ENCODE data around the gene ZDHHC14. TPM values are rescaled to one million over a fixed set of nuclear protein-coding genes. Genes with fewer than 3 reads are reported as not detected.
"Not testable (repeated sequence)": the region's sequence is repeated elsewhere in the genome, so short reads cannot be mapped to it uniquely, and the experiment has no call there.

Gene ZDHHC14
- total RNA-seq, 1 donor = 1.6 TPM

GRCh38 chr6:157689875-157690274, 308.9 kb downstream of the ZDHHC14 start:
- H3K4me1 ChIP-seq (ENCODE audit: insufficient read depth, low read length) = no peaks in the 10 kb centered on the region
- no peaks in the 10 kb centered on the region for H3K27me3 ChIP-seq (ENCODE audit: insufficient read depth, low read length)
- H3K4me3 ChIP-seq (ENCODE audit: low read length) = no peak overlapping the region
- no peaks in the 10 kb centered on the region for H3K9me3 ChIP-seq (ENCODE audit: low read depth, low read length)

GRCh38 chr6:157690441-157691210, 309.6 kb downstream of the ZDHHC14 start:
- H3K27me3 ChIP-seq (ENCODE audit: insufficient read depth, low read length) = no peaks in the 10 kb centered on the region
- no peaks in the 10 kb centered on the region for H3K4me1 ChIP-seq (ENCODE audit: insufficient read depth, low read length)
- H3K4me3 ChIP-seq (ENCODE audit: low read length) = no peak overlapping the region
- no peaks in the 10 kb centered on the region for H3K9me3 ChIP-seq (ENCODE audit: low read depth, low read length)

- H3K4me3 ChIP-seq (ENCODE audit: low read length); H3K9me3 ChIP-seq (ENCODE audit: low read depth, low read length); H3K27me3 ChIP-seq (ENCODE audit: insufficient read depth, low read length); H3K4me1 ChIP-seq (ENCODE audit: insufficient read depth, low read length): not testable (repeated sequence)
Measured at GRCh38 chr6:157691621-157692020, 310.6 kb downstream of the ZDHHC14 start.

GRCh38 chr6:157693867-157694266, 312.9 kb downstream of the ZDHHC14 start:
- Histone ChIP-seq H3K27me3 (ENCODE audit: insufficient read depth, low read length) (no peaks in the 10 kb centered on the region), H3K4me3 (ENCODE audit: low read length) (no peak overlapping the region), H3K4me1 (ENCODE audit: insufficient read depth, low read length) (no peaks in the 10 kb centered on the region)

GRCh38 chr6:157695301-157696040, 314.5 kb downstream of the ZDHHC14 start:
- Histone ChIP-seq H3K4me1 (ENCODE audit: insufficient read depth, low read length) (no peaks in the 10 kb centered on the region), H3K27me3 (ENCODE audit: insufficient read depth, low read length) (no peaks in the 10 kb centered on the region), H3K9me3 (ENCODE audit: low read depth, low read length) (no peaks in the 10 kb centered on the region), H3K4me3 (ENCODE audit: low read length) (no peak overlapping the region)

More at GRCh38 chr6:157693867-157694266, 312.9 kb downstream of the ZDHHC14 start:
- H3K9me3 ChIP-seq (ENCODE audit: low read depth, low read length) = no peaks in the 10 kb centered on the region

- Histone ChIP-seq H3K27me3 (ENCODE audit: insufficient read depth, low read length) (no peaks in the 10 kb centered on the region), H3K4me1 (ENCODE audit: insufficient read depth, low read length) (no peaks in the 10 kb centered on the region), H3K9me3 (ENCODE audit: low read depth, low read length) (no peaks in the 10 kb centered on the region), H3K4me3 (ENCODE audit: low read length) (no peak overlapping the region)
Measured at GRCh38 chr6:157699777-157700636, 319.0 kb downstream of the ZDHHC14 start.

GRCh38 chr6:157706351-157706750, 325.4 kb downstream of the ZDHHC14 start:
- H3K4me3 ChIP-seq (ENCODE audit: low read length); H3K9me3 ChIP-seq (ENCODE audit: low read depth, low read length); H3K4me1 ChIP-seq (ENCODE audit: insufficient read depth, low read length); H3K27me3 ChIP-seq (ENCODE audit: insufficient read depth, low read length): not testable (repeated sequence)

GRCh38 chr6:157706883-157707282, 325.9 kb downstream of the ZDHHC14 start:
- Histone ChIP-seq H3K4me1 (ENCODE audit: insufficient read depth, low read length) (no peaks in the 10 kb centered on the region), H3K27me3 (ENCODE audit: insufficient read depth, low read length) (no peaks in the 10 kb centered on the region), H3K9me3 (ENCODE audit: low read depth, low read length) (no peaks in the 10 kb centered on the region), H3K4me3 (ENCODE audit: low read length) (no peak overlapping the region)

- Histone ChIP-seq H3K4me1 (ENCODE audit: insufficient read depth, low read length) (no peaks in the 10 kb centered on the region), H3K9me3 (ENCODE audit: low read depth, low read length) (no peaks in the 10 kb centered on the region), H3K27me3 (ENCODE audit: insufficient read depth, low read length) (no peaks in the 10 kb centered on the region), H3K4me3 (ENCODE audit: low read length) (no peak overlapping the region)
Measured at GRCh38 chr6:157707576-157707975, 326.6 kb downstream of the ZDHHC14 start.

- H3K27me3 ChIP-seq (ENCODE audit: insufficient read depth, low read length) = no peaks in the 10 kb centered on the region
- H3K4me1 ChIP-seq (ENCODE audit: insufficient read depth, low read length) = no peaks in the 10 kb centered on the region
- H3K9me3 ChIP-seq (ENCODE audit: low read depth, low read length) = no peaks in the 10 kb centered on the region
- no peak overlapping the region for H3K4me3 ChIP-seq (ENCODE audit: low read length)
Measured at GRCh38 chr6:157708239-157708638, 327.2 kb downstream of the ZDHHC14 start.

- Histone ChIP-seq H3K9me3 (ENCODE audit: low read depth, low read length) (no peaks in the 10 kb centered on the region), H3K27me3 (ENCODE audit: insufficient read depth, low read length) (no peaks in the 10 kb centered on the region), H3K4me1 (ENCODE audit: insufficient read depth, low read length) (no peaks in the 10 kb centered on the region), H3K4me3 (ENCODE audit: low read length) (no peak overlapping the region)
Measured at GRCh38 chr6:157708933-157709332, 327.9 kb downstream of the ZDHHC14 start.

GRCh38 chr6:157709555-157709954, 328.6 kb downstream of the ZDHHC14 start:
- Histone ChIP-seq H3K4me1 (ENCODE audit: insufficient read depth, low read length) (no peaks in the 10 kb centered on the region), H3K27me3 (ENCODE audit: insufficient read depth, low read length) (no peaks in the 10 kb centered on the region), H3K9me3 (ENCODE audit: low read depth, low read length) (no peaks in the 10 kb centered on the region), H3K4me3 (ENCODE audit: low read length) (no peak overlapping the region)

- no peaks in the 10 kb centered on the region for H3K27me3 ChIP-seq (ENCODE audit: insufficient read depth, low read length)
- no peaks in the 10 kb centered on the region for H3K4me1 ChIP-seq (ENCODE audit: insufficient read depth, low read length)
- no peak overlapping the region for H3K4me3 ChIP-seq (ENCODE audit: low read length)
- H3K9me3 ChIP-seq (ENCODE audit: low read depth, low read length) = no peaks in the 10 kb centered on the region
Measured at GRCh38 chr6:157710604-157711003, 329.6 kb downstream of the ZDHHC14 start.

- Histone ChIP-seq H3K4me3 (ENCODE audit: low read length) (no peak overlapping the region), H3K4me1 (ENCODE audit: insufficient read depth, low read length) (no peaks in the 10 kb centered on the region), H3K9me3 (ENCODE audit: low read depth, low read length) (no peaks in the 10 kb centered on the region), H3K27me3 (ENCODE audit: insufficient read depth, low read length) (no peaks in the 10 kb centered on the region)
Measured at GRCh38 chr6:157711060-157711459, 330.1 kb downstream of the ZDHHC14 start.
